Suprapubic skin (tissue), 4 donors: ENCODE results near the gene CORO1C. TPM values are rescaled to one million over a fixed set of nuclear protein-coding genes. Genes with fewer than 3 reads are reported as not detected.
A peak's percentile ranks its signal among the peaks of the same experiment; 100 is the strongest.
"Not testable (repeated sequence)": the region's sequence is repeated elsewhere in the genome, so short reads cannot be mapped to it uniquely, and the experiment has no call there.

Source experiments
- DNase-seq, 2 donors: peaks; one replicate each; pipeline ENCODE4 v3.0.0-alpha.2; 2019; ENCODE audit warnings: low spot score in 2 of 2
- H3K27ac ChIP-seq: fragments of 200-600 bp; sonication (generic); one replicate; pipeline ENCODE4 v1.5.1; 2019
- H3K27me3 ChIP-seq: fragments of 200-600 bp; sonication (generic); one replicate; pipeline ENCODE4 v1.5.1; 2019
- H3K36me3 ChIP-seq: fragments of 200-600 bp; sonication (generic); one replicate; pipeline ENCODE4 v1.5.1; 2019
- H3K4me1 ChIP-seq: fragments of 200-600 bp; sonication (generic); one replicate; pipeline ENCODE4 v1.5.1; 2019
- H3K4me3 ChIP-seq: fragments of 200-600 bp; sonication (generic); one replicate; pipeline ENCODE4 v1.5.1; 2019; ENCODE audit warnings: mild to moderate bottlenecking
- H3K9me3 ChIP-seq: fragments of 200-600 bp; sonication (generic); one replicate; pipeline ENCODE4 v1.5.1; 2019
- EP300 ChIP-seq: sonication (generic); formaldehyde crosslinking; IDR thresholded peaks from one replicate; pipeline ENCODE4 v1.6.1; 2017; ENCODE audit warnings: antibody characterized with exemption
- POLR2A ChIP-seq, 2 donors: fragments of 450-650 bp; IDR thresholded peaks; one replicate each; pipeline ENCODE4 v1.6.1; 2017; ENCODE audit warnings: antibody characterized with exemption in 2 of 2, mild to moderate bottlenecking in 2 of 2, moderate library complexity in 2 of 2
- POLR2AphosphoS5 ChIP-seq, 3 donors: sonication (generic); formaldehyde crosslinking; IDR thresholded peaks; one replicate each; pipeline ENCODE4 v1.6.1; 2017; ENCODE audit warnings: antibody characterized with exemption in 3 of 3
- WGBS: methylation state at CpG from one replicate; pipeline ENCODE4 v1.1.5; 2018; 5-methylcytosine and 5-hydroxymethylcytosine counted together
- total RNA-seq, 4 donors: library from RNA; depleted of rRNA; stranded (reverse); fragments of >200 nt; gene quantifications; one replicate each; pipeline ENCODE4 v1.1.0, GENCODE V29; 2016
- TF ChIP-seq, protein P1 (sequence below), 2 donors: fragments of 200-600 bp in 1 of 2; fragments of 450-650 bp in 1 of 2; sonication (generic) in 1 of 2; IDR thresholded peaks; one replicate each; pipeline ENCODE4 v1.5.1; 2016 to 2019; ENCODE audit warnings: antibody characterized with exemption in 2 of 2, mild to moderate bottlenecking in 1 of 2, moderate library complexity in 1 of 2

The CORO1C gene
- total RNA-seq, 4 donors from 2014 or later, result 117 to 175 (median 142) TPM

DNA sequence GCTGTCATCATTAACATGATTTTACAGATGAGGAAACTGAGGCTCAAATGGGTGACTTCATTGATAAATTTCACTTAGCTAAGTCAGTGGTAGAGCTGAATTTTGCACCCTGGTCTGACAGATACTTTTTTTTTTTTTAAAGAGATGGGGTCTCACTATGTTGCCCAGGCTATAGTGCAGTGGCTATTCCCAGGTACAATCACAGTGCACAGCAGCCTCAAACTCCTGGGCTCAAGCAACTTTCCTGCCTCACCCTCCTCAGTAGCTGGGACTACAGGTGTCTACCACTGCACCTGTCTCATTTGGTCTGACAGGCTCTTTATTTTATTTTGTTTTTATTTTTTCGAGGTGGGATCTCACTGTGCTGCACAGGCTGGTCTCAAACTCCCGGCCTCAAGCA lies 24.2 kb upstream of the CORO1C start:
- no peak for TF ChIP-seq POLR2AphosphoS5 (IDR thresholded peaks at IDR 0.05)
- TF ChIP-seq EP300, result no peak
- TF ChIP-seq, protein P1, sequence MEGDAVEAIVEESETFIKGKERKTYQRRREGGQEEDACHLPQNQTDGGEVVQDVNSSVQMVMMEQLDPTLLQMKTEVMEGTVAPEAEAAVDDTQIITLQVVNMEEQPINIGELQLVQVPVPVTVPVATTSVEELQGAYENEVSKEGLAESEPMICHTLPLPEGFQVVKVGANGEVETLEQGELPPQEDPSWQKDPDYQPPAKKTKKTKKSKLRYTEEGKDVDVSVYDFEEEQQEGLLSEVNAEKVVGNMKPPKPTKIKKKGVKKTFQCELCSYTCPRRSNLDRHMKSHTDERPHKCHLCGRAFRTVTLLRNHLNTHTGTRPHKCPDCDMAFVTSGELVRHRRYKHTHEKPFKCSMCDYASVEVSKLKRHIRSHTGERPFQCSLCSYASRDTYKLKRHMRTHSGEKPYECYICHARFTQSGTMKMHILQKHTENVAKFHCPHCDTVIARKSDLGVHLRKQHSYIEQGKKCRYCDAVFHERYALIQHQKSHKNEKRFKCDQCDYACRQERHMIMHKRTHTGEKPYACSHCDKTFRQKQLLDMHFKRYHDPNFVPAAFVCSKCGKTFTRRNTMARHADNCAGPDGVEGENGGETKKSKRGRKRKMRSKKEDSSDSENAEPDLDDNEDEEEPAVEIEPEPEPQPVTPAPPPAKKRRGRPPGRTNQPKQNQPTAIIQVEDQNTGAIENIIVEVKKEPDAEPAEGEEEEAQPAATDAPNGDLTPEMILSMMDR (IDR thresholded peaks at IDR 0.05), result no peak
- TF ChIP-seq POLR2A (IDR thresholded peaks at IDR 0.05), result no peak
- H3K27ac ChIP-seq, result no peak overlapping the region
- H3K9me3 ChIP-seq, result no peaks in the 10 kb centered on the region
- 96% methylated on average over 2 of the region's 2 CpGs for WGBS
- H3K36me3 ChIP-seq, result no peaks in the 10 kb centered on the region
- H3K4me1 ChIP-seq, result peaks cover 13% of the 10 kb centered on the region
- H3K27me3 ChIP-seq, result no peaks in the 10 kb centered on the region
- no peak for DNase-seq
- H3K4me3 ChIP-seq, result no peak overlapping the region

DNA sequence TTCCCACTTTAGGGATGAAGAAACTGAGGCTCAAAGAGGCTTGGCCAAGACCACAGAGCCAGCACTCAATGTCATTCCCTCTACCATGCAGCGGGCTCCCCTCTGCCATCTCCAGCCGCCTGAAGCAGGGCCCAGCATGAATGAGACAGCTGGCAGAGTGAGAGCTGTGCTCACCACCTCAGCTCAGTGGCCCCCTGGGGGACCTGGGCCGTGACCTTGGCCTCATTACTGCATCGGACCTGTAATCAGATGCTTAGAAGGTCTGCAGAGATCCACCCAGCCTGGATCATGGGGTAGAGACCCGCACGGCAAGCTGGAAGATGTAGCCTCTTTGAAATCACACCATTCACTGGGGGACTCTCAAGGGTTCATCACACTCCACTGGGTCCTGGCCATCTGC lies 22.7 kb upstream of the CORO1C start:
- TF ChIP-seq POLR2A (IDR thresholded peaks at IDR 0.05) (no peak), EP300 (no peak)
- Histone ChIP-seq H3K27me3 (no peaks in the 10 kb centered on the region), H3K4me3 (no peak overlapping the region), H3K4me1 (peaks cover 18% of the 10 kb centered on the region), H3K36me3 (no peaks in the 10 kb centered on the region), H3K9me3 (no peaks in the 10 kb centered on the region), H3K27ac (no peak overlapping the region)
- peak in 1 of 2 donors; percentile 37 for DNase-seq
- WGBS, result 86% methylated on average over 4 of the region's 6 CpGs

DNA sequence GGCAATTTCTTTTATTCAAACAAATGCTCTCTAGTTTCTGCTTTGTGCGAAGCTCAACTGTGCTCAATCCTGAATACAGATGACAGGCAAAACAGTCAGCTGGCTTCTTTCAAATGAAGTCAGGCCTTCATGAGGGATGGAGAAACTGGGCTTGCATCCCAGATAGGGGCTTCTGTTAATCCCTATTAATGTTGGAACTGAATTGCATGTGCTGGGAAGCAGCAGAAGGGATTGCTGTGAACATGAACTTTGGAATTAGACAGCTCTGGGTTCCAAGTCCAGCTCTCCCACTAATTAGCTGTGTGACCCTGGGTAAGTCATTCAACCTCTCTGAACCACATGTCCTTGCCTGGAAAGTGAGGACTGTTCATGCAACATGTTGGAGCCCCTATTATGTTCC lies 21.1 kb upstream of the CORO1C start:
- Histone ChIP-seq H3K9me3 (no peaks in the 10 kb centered on the region), H3K27ac (no peak overlapping the region), H3K4me3 (no peak overlapping the region), H3K27me3 (no peaks in the 10 kb centered on the region), H3K36me3 (no peaks in the 10 kb centered on the region), H3K4me1 (peaks cover 18% of the 10 kb centered on the region)
- WGBS, result 90% methylated on average over 1 of the region's 1 CpG
- TF ChIP-seq, protein P1 (IDR thresholded peaks at IDR 0.05), result no peak
- peak in 1 of 2 donors; percentile 13 for DNase-seq

DNA sequence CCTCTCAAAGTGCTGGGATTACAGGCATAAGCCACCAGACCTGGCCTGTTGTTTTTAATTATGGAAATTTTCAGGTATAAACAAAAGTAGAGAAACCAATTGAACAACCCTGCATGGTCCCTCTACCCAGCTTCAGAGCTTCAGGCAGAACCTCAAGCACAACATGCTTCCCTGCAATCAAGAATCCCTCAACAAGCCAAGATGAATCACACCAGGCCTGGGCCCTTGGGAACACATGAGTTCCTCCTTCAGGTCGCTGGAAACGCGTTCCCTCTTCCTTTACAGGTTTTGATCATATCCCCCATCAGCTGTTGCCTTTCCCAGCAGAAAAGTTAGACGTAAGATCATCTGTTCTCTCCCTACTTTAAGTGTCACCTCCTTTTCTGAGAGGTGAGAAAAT lies 20.5 kb upstream of the CORO1C start:
- peaks cover 18% of the 10 kb centered on the region for H3K4me1 ChIP-seq
- TF ChIP-seq EP300 (no peak), POLR2A (IDR thresholded peaks at IDR 0.05) (no peak), POLR2AphosphoS5 (IDR thresholded peaks at IDR 0.05) (no peak)
- TF ChIP-seq, protein P1 (IDR thresholded peaks at IDR 0.05), result no peak
- no peaks in the 10 kb centered on the region for H3K36me3 ChIP-seq
- no peaks in the 10 kb centered on the region for H3K27me3 ChIP-seq
- no peaks in the 10 kb centered on the region for H3K9me3 ChIP-seq
- DNase-seq, result no peak
- no peak overlapping the region for H3K4me3 ChIP-seq
- WGBS, result 58% methylated on average over 4 of the region's 4 CpGs
- no peak overlapping the region for H3K27ac ChIP-seq

DNA sequence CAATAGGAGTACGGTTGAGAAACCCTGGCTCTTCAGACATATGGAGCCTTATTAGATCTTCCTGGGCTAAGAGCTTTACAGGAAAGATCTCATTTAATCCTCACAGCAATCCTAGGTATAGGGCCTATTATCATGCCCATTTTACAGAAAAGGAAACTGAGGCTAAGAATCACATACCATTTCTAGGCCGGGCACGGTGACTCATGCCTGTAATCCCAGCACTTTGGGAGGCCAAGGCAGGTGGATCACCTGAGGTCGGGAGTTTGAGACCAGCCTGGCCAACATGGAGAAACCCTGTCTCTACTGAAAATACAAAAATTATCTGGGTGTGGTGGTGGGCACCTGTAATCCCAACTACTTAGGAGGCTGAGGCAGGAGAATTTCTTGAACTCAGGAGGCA lies 19.7 kb upstream of the CORO1C start:
- not testable (repeated sequence) for H3K4me3 ChIP-seq, DNase-seq, H3K27ac ChIP-seq, H3K36me3 ChIP-seq, H3K27me3 ChIP-seq, H3K9me3 ChIP-seq
- WGBS, result 33% methylated on average over 4 of the region's 4 CpGs
- H3K4me1 ChIP-seq, result peaks cover 18% of the 10 kb centered on the region

DNA sequence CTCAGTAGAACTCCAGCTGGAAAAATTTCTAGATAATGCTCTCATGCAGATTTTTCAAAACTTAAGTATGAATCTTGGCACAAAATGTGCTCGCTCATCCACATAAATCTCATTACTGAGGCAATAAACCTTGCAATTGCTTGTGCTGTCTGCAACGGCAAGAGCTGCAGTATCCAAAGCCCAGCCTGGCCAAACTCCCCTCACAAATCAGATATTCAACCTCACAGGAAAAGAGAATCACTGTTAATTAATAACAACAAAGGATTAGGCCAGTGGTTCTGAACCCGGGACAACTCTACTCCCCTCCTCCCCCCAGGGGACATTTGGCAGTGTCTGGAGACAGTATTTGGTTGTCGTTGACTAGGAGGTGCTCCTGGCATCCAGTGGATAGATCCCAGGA lies 19.2 kb upstream of the CORO1C start:
- H3K4me3 ChIP-seq, result no peak overlapping the region
- peak overlapping the region; percentile 21 for H3K27ac ChIP-seq
- no peaks in the 10 kb centered on the region for H3K36me3 ChIP-seq
- peaks cover 18% of the 10 kb centered on the region for H3K4me1 ChIP-seq
- no peaks in the 10 kb centered on the region for H3K9me3 ChIP-seq
- TF ChIP-seq EP300, result no peak
- H3K27me3 ChIP-seq, result no peaks in the 10 kb centered on the region
- DNase-seq, result no peak
- WGBS, result 30% methylated on average over 4 of the region's 4 CpGs

DNA sequence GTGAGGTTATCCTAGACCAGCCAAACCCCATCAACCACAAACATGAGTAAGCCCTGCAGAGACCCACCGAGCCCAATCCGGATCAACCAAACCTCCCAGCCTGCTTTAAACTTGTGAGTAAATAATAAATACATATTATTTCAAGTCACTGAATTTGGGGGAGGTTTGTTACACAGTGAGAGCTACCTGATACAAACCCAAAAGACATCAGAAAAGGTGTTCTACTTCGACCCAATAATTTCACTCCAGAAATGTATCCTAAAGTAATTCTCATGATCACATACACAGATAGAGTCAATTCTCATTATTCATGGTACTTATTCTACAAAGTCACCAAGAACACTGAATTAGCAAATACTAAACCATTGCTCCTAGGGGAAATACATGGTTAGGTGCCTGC lies 16.2 kb upstream of the CORO1C start:
- H3K4me3 ChIP-seq, result no peak overlapping the region
- no peaks in the 10 kb centered on the region for H3K9me3 ChIP-seq
- peaks cover 18% of the 10 kb centered on the region for H3K4me1 ChIP-seq
- TF ChIP-seq POLR2A (IDR thresholded peaks at IDR 0.05), result no peak
- TF ChIP-seq EP300, result no peak
- TF ChIP-seq, protein P1 (IDR thresholded peaks at IDR 0.05), result no peak
- no peak for TF ChIP-seq POLR2AphosphoS5 (IDR thresholded peaks at IDR 0.05)
- no peaks in the 10 kb centered on the region for H3K27me3 ChIP-seq
- WGBS, result 97% methylated on average over 3 of the region's 3 CpGs
- no peaks in the 10 kb centered on the region for H3K36me3 ChIP-seq
- no peak overlapping the region for H3K27ac ChIP-seq
- no peak for DNase-seq
